ENCODE data around the gene MGAT4C. TPM values are rescaled to one million over a fixed set of nuclear protein-coding genes. Genes with fewer than 3 reads are reported as not detected.

MGAT4C gene
- total RNA-seq, 1 experiment from 2014 or later = not detected

GRCh38 chr12:86015026-86015425 is 241.2 kb downstream of the MGAT4C start:
- no peak for DNase-seq (ENCODE audit: low spot score)
- in situ Hi-C loops (cut with HindIII; ENCODE audit: low sequenced_read_pairs) = no loop called here

GRCh38 chr12:86006727-86007126 is 249.5 kb downstream of the MGAT4C start:
- in situ Hi-C loops (cut with HindIII; ENCODE audit: low sequenced_read_pairs) = no loop called here
- no peak for DNase-seq (ENCODE audit: low spot score)

GRCh38 chr12:85998074-85998473 is 258.1 kb downstream of the MGAT4C start:
- in situ Hi-C loops (cut with HindIII; ENCODE audit: low sequenced_read_pairs) = no loop called here
- no peak for DNase-seq (ENCODE audit: low spot score)

- in situ Hi-C loops (cut with HindIII; ENCODE audit: low sequenced_read_pairs) = no loop called here
- DNase-seq (ENCODE audit: low spot score) = no peak
Observed at GRCh38 chr12:85996280-85996679, 259.9 kb downstream of the MGAT4C start.

- in situ Hi-C loops (cut with HindIII; ENCODE audit: low sequenced_read_pairs) = no loop called here
- DNase-seq (ENCODE audit: low spot score) = no peak
Observed at GRCh38 chr12:85993746-85994145, 262.4 kb downstream of the MGAT4C start.

GRCh38 chr12:85985996-85986395 is 270.2 kb downstream of the MGAT4C start:
- DNase-seq (ENCODE audit: low spot score) = no peak
- in situ Hi-C loops (cut with HindIII; ENCODE audit: low sequenced_read_pairs) = no loop called here

GRCh38 chr12:85983601-85984000 is 272.6 kb downstream of the MGAT4C start:
- in situ Hi-C loops (cut with HindIII; ENCODE audit: low sequenced_read_pairs) = no loop called here
- no peak for DNase-seq (ENCODE audit: low spot score)

- in situ Hi-C loops (cut with HindIII; ENCODE audit: low sequenced_read_pairs) = no loop called here
Observed at GRCh38 chr12:85979641-85980040, 276.6 kb downstream of the MGAT4C start.

GRCh38 chr12:85975716-85976115 is 280.5 kb downstream of the MGAT4C start:
- DNase-seq (ENCODE audit: low spot score) = no peak
- in situ Hi-C loops (cut with HindIII; ENCODE audit: low sequenced_read_pairs) = no loop called here

More at GRCh38 chr12:85979641-85980040, 276.6 kb downstream of the MGAT4C start:
- DNase-seq (ENCODE audit: low spot score) = no peak

GRCh38 chr12:85971800-85972199 is 284.4 kb downstream of the MGAT4C start:
- in situ Hi-C loops (cut with HindIII; ENCODE audit: low sequenced_read_pairs) = no loop called here

GRCh38 chr12:85968606-85969005 is 287.6 kb downstream of the MGAT4C start:
- no peak for DNase-seq (ENCODE audit: low spot score)
- in situ Hi-C loops (cut with HindIII; ENCODE audit: low sequenced_read_pairs) = no loop called here

More at GRCh38 chr12:85971800-85972199, 284.4 kb downstream of the MGAT4C start:
- no peak for DNase-seq (ENCODE audit: low spot score)

GRCh38 chr12:85963326-85963725 is 292.9 kb downstream of the MGAT4C start:
- in situ Hi-C loops (cut with HindIII; ENCODE audit: low sequenced_read_pairs) = no loop called here
- DNase-seq (ENCODE audit: low spot score) = no peak

GRCh38 chr12:85956081-85956480 is 300.1 kb downstream of the MGAT4C start:
- in situ Hi-C loops (cut with HindIII; ENCODE audit: low sequenced_read_pairs) = no loop called here
- DNase-seq (ENCODE audit: low spot score) = no peak

- no peak for DNase-seq (ENCODE audit: low spot score)
- in situ Hi-C loops (cut with HindIII; ENCODE audit: low sequenced_read_pairs) = no loop called here
Observed at GRCh38 chr12:85955127-85955526, 301.1 kb downstream of the MGAT4C start.

GRCh38 chr12:85951823-85952222 is 304.4 kb downstream of the MGAT4C start:
- in situ Hi-C loops (cut with HindIII; ENCODE audit: low sequenced_read_pairs) = no loop called here
- DNase-seq (ENCODE audit: low spot score) = peak; percentile 14

GRCh38 chr12:85949253-85949652 is 306.9 kb downstream of the MGAT4C start:
- no peak for DNase-seq (ENCODE audit: low spot score)
- in situ Hi-C loops (cut with HindIII; ENCODE audit: low sequenced_read_pairs) = no loop called here

- in situ Hi-C loops (cut with HindIII; ENCODE audit: low sequenced_read_pairs) = no loop called here
- no peak for DNase-seq (ENCODE audit: low spot score)
Observed at GRCh38 chr12:85948340-85948739, 307.9 kb downstream of the MGAT4C start.

- in situ Hi-C loops (cut with HindIII; ENCODE audit: low sequenced_read_pairs) = no loop called here
- DNase-seq (ENCODE audit: low spot score) = no peak
Observed at GRCh38 chr12:85947286-85947685, 308.9 kb downstream of the MGAT4C start.

- no peak for DNase-seq (ENCODE audit: low spot score)
- in situ Hi-C loops (cut with HindIII; ENCODE audit: low sequenced_read_pairs) = no loop called here
Observed at GRCh38 chr12:85946375-85946774, 309.8 kb downstream of the MGAT4C start.

GRCh38 chr12:85927166-85927565 is 329.0 kb downstream of the MGAT4C start:
- in situ Hi-C loops (cut with HindIII; ENCODE audit: low sequenced_read_pairs) = no loop called here
- DNase-seq (ENCODE audit: low spot score) = no peak

- in situ Hi-C loops (cut with HindIII; ENCODE audit: low sequenced_read_pairs) = no loop called here
Observed at GRCh38 chr12:85923767-85924331, 332.3 kb downstream of the MGAT4C start.

More at GRCh38 chr12:85923767-85924331, 332.3 kb downstream of the MGAT4C start:
- DNase-seq (ENCODE audit: low spot score) = no peak
